GM21390 (cell line): ENCODE data around the gene CSAD.

Experiments used
- ATAC-seq: cut with Tn5 transposase; IDR thresholded peaks from one replicate; pipeline ENCODE4 v1.9.1; 2021; ENCODE audit not compliant: unreplicated experiment

Gene CSAD, protein sequence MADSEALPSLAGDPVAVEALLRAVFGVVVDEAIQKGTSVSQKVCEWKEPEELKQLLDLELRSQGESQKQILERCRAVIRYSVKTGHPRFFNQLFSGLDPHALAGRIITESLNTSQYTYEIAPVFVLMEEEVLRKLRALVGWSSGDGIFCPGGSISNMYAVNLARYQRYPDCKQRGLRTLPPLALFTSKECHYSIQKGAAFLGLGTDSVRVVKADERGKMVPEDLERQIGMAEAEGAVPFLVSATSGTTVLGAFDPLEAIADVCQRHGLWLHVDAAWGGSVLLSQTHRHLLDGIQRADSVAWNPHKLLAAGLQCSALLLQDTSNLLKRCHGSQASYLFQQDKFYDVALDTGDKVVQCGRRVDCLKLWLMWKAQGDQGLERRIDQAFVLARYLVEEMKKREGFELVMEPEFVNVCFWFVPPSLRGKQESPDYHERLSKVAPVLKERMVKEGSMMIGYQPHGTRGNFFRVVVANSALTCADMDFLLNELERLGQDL

DNA sequence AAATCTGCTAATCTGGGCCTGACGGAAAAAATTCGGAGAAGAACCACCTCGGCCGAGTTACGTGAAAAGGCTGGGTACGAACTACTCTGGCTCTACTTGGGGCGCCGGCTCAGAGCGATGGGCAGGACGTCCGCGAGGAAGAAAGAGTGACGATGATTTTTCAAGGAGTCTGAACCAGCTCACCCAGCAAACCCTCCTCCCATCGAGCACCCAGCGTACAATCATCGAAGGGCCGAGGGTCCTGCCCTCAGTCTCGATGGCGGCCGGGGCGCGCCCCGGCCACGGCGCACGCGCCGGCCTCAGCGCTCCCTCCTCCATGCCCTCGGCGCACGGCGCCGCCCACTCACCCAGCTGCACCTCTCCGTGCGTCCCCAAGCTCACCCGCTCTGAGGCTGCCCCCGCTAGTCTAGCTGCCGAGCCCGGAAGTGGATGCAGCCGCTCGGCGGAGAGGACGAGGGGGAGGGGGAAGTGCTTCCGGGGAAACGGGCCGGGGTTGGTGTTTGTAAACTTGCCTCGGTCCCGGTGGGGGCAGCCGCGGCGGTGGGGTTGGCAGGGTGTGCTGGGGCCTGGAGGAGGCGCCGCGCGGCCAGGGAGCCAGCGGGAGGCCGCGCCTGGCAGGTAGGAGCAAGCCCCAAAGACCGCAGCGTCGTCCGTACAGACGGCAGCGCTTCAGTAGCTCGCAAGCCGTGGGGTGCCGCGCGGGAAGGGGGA lies at the start of gene CSAD, which contains the start of gene ZNF740:
Gene CSAD (minus strand): TSS at position 706 of the 711 bp plus-strand sequence. CDS start 7,455 bp downstream, outside the sequence.
Gene ZNF740 (plus strand): TSS at position 503 of the 711 bp plus-strand sequence. CDS start 1,262 bp downstream, outside the sequence.
- ATAC-seq: peak; percentile 92

DNA sequence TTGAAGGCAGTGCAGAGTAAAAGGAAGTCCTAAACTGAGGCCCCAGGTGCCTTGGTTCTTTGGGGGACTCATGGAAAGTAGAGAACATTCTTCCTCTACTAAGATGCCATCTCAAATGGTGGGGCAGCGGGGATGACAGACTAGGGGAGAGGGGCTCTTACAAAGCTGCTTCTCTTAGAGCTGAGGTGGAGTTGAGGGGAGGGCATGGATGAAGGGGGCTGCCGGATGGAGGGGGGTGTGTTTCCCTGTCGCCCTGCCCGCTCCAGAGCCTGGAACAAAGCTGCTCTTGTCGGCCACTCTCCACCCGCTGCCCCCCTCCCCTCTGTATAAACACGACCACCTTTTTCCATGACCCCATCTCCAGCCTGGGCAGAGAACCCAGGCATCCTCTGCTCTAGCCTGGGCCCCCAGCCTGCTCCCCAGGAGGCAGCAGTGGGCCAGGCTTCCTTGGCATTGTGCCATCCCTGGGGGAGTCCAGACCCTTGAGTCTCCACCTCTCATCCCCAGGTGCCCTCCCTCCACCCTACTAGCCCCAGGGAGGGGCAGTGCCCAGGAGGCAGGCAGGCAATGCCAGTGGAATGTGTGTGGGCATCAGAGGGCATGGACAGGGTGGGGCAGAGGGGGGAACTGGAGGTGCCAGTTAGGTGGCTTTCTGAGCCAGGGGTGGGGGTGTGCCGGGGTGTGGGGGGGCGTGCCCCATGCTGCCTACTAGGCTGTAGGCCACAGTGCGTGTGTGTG lies 49.6 kb upstream of the CSAD start:
- no peak for ATAC-seq

DNA sequence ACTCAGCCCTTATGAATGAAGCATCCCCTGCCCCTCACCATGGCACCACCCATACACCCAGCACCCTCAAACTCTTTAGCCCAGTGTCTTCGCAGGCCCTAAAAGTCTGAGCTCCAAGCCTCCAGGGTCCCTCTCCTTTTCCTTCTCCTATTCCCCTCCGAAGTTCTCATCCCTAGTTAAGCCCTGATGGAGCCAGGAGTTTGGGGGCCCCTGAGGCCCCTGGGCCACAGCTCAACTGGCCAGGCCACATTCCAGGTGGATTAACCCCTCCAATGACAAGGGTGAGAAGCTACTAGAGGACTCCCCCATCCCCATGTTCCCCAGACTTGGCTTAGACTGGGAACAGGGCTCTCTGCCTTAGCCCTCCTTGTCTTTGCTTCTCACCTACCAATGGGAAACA lies 48.7 kb upstream of the CSAD start:
- no peak for ATAC-seq

DNA sequence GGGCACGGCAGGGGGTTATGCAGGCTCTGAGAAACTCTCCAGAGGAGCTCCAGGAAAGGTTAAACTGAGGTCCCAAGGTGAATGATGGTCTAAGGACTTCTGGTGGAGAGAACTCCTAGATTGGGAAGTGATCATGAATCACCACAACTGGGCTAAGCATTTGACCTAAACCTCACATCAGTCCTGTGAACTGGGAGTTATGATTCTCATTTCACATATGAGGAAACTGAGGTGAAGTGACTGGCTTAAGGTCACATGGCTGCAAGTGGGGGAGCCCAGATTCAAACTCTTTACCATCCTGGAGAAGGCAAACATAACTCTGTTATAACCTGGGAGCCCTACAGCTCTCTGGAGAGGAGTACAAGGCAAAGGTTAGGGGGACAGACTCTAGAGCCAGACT lies 47.1 kb upstream of the CSAD start:
- no peak for ATAC-seq

DNA sequence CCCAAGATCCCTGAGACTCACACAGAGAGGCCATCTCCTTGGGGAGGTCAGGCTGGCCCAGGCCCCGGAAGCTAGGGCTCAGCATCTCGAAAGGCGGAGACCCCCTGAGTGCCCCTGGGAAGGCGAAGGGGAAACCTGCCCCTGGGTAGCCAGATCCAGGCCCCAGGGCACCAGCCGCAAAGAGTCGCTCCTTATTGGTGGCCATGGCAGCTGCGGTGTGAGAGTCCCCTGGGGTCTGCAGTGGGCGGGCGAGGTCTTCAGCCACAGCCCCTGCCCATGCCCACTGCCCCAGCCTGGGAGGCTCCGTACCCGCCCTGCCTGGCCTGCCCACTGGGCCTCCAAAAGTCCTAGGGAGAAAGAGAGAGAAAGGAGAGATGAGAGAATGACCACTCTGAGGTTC lies 46.6 kb upstream of the CSAD start:
- ATAC-seq: no peak

DNA sequence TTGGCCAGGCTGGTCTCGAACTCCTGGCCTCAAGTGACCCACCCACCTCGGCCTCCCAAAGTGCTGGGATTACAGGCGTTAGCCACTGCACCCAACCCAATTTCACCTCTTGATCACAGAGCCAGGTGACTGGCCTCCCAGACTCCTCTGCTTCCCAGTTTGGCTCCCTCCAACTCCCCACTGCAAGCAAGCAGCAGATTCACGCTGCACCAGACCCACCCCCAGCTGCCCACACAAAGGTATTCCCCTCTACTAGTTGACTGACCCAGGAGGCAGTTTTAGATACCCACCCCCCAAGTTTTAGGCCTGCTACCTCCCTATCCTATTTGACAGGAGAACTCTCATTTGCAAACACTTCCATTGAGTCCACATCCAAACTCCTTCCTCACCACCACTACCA lies 46.1 kb upstream of the CSAD start:
- ATAC-seq: no peak

DNA sequence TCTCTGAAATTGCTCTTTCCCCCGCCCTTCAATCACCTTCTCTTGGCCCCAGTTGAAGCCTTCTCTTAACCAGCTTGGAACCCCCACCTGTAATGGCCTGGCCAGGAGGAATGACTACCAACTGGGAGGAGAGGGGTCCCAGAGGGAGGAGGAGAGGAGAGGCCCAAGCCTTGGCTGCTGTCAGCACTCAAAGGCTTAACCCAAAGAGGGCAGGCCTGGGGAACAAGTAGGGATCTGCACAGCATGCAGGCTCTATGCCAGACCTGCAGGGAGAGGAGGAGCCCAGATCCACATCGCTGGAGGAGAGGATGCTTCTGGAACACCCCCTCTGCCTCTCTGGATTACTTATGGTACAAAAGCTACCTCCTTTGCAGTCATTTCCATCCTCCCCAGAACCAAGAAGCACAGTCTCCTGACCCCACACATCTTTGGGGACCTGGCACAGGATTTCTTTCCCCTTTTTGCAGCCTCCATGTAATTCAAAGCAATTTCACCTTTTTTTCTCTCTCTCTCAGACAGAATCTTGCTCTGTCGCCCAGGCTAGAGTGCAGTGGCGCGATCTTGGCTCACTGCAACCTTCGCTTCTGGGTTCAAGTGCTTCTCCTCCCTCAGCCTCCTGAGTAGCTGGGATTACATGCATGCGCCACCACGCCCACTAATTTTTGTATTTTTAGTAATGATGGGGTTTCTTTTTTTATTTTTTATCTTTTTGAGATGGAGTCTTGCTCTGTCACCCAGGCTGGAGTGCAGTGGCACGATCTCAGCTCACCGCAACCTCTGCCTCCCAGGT lies 45.1 kb upstream of the CSAD start:
- ATAC-seq: no peak

DNA sequence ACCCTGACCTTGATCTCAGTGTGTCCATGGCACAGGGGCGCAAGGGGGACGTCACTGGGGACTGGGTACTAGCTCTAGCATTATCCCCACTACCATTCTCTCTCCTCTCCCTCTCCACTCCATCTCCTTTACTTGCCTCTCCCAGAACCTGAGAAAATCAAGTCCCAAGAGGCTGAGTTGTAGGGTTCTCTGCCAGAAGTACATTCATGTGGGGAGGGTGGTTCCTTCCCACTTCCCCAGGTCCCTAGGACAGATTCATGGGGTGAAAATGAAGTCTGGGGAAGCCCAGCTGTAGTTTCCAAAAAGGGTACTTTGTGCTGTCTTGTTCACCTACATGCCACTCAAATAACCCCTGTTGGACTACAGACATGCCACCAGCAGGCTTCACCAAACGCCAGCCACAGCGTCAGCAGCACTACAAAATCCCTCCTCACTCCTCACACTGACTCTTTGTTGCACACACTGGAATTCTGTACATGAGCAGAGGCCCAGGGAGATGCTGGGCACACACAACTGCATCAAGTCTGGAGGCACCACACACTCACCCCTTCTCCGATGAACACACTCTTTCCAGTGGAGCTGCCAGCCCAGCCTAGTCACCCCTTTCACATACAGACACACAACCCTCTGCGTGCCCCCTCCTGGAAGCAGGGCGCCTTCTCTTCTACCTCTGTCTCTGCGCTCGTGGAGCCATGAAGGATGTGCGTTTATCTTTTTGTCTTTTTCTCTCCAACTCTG lies 44.3 kb upstream of the CSAD start:
- ATAC-seq: no peak

DNA sequence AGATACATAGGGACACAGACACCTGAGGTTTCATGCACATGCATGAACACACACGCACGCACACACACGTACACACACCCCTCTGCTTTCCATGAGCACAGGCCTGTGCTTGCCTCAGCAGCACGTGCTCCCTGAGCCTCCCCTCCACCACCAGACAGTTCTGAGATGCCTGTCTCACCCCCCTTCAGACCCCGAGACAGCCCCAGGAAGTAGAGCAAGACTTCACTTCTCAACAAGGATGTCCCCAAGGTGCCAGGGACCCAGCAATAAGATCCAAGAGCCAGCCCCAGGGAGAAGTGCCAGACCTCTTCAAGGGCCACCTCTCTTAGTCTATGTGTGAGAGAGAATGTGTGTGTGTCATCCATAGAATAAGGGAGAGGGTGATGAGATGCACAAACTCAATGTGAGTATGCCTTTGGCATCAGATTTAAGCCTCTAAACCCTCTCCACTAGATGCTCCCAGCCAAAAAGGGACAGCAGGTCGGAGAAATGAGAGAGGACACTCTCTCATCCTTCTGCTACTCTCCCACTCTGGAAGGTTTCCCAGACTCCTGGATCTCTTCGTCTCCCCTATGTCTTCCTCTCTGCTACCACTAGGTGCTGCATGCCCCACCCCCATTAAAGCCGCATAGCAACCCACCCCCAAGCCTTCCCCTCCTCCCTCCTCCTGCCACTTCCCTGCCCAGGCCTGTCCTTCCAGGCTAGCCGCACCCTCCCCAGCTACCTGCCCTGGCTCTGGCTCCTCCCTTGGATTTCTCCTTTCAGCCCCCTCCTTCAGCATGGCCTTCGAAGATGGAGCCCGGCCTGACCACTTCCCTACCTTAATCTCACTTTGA lies 43.6 kb upstream of the CSAD start:
- no peak for ATAC-seq

DNA sequence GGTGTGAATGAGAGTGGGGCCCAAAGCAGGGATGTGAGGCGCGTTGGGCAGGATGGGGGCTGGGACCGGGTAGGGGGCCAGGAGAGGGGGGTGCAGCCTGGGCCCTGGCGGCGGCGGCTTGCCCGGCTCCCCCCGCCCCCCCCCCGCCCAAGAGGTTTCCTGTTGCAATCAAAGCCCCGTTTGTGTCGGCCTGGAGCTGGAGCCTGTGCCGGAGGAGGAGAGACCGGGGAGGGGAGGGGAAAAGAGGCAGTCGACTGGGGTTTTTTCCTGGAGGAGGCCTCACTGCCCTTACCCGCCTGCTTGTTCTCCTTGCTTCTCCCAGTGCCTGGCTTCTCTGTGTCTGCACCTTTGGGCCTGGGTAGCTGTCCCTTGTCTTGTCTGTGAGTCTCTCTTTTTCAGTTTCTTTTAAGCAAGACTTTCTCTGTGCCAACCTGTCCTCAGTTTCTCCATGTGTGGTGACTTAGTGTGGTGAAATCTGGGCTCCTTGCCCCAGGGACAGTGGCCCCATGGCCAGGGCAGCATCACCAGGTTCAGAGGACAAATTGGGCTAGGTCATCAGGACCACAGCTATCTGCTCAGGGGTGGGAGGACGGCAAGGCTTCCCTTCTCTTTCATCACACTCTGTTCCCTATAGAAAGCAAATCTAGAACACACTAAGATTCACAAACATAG lies 42.8 kb upstream of the CSAD start:
- no peak for ATAC-seq

DNA sequence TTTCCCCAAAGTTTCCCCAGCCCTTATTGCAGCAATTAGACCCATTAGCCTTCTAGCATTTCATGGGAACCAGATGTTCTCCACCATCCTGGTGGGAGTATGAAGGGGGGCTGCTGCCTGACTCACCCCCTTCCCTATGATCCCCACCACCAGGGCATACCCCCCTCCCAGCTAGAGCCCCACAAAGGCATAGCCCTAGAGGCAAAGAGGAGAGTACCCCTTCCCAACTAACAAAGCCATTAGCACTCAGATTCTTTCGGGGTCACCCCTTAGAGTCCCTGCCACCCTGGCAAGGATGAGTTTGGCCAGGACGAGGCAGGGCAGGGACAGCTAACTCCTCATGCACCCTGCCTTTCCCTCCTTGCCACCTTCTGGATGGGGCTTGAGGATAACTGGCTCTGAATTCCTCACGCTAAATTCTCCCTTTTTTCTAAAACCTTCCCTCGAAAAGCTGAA lies 42.1 kb upstream of the CSAD start:
- ATAC-seq: no peak

DNA sequence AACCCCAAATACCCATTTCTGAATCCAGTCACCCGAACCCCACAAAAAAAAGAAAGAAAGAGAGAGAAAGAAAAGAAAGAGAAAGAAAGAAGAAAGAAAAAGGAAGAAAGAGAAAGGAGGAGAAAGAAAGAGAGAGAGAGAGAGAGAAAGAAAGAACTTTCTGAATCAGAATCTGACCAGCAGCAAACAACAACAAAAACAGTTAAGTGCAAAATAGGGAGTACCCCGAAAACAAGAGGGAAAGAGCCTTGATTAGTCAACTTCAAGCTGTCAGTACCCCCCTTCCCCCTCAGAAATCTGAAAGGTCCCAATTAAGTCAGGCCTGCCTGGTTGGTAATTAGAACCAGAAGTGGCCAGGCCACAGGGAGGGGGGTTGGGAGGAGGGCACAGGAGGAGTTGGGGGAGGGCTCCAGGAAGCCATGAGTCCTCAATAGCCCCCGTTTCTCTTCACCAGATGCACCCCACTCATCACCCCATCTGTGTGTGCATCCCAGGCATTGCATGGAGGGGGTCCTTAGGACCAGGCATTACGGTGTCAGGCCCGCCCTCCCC lies 41.5 kb upstream of the CSAD start:
- no peak for ATAC-seq

DNA sequence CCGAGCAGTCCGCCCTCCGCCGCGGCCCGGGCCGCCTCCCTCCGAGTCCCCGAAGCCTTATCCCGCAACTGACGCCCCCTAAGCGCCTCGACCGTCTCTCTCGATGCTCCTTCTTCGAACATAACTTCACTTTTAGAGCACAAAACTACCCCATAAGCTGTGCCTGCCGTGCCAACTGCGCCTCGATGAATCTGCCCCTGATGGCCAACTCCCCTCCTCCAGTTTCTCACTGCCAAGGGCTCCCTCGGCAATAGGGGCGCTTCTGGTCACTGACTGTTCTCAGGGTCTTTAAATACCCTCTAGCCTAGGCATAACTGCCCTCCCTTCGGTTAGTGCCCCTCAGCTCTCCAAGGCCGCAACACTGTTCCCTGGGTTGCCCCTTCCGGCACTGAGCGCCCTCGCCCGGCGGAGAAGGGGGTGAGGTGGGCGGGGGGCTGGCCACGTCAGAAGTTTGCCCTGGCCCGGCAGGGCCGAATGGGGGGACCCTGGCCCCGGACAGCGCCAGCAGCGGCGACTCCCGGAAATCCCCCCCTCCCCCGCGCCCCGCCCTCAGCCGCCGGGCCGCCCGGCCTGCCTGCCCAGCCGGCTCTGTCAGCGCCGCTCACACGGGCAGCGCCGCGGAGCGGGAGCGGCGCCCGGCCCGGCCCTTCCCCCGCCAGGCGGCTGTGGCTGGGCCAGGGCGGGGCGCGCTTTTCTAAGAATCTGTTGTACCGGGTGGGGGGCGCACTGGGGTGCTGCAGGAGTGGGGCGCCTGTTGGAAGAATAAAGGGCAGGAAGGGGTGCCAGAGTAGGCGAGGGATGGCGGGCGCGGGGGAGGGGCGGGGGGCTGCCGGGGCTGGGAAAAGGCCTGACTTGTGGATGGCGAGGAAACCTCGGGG lies 40.7 kb upstream of the CSAD start:
- ATAC-seq: peak; percentile 25

DNA sequence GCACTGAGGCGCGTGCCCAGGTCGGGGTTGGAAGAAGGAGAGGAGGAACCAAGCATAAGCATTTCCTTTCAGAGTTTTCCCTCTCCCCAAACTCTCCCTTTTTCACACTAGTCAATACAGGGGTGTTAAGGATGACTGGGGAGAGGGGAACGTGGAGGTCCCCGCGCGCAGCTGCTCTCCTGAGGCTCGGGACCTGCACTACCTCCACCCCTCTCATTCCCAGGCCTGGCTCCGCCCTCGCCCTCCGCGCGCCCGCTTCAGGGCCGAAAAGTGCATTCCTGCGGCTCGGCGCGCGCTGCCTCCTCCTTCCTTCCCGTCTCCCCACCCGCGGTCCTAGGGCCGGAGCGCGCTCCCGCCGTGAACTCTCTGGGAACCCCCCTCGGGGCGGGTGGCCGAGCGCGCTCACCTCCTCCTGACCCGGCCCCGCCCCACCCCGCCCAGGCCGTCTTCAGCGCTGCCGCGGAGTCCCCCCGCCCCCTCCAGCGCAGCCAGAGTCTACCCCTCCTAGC lies 40.0 kb upstream of the CSAD start:
- peak; percentile 43 for ATAC-seq

DNA sequence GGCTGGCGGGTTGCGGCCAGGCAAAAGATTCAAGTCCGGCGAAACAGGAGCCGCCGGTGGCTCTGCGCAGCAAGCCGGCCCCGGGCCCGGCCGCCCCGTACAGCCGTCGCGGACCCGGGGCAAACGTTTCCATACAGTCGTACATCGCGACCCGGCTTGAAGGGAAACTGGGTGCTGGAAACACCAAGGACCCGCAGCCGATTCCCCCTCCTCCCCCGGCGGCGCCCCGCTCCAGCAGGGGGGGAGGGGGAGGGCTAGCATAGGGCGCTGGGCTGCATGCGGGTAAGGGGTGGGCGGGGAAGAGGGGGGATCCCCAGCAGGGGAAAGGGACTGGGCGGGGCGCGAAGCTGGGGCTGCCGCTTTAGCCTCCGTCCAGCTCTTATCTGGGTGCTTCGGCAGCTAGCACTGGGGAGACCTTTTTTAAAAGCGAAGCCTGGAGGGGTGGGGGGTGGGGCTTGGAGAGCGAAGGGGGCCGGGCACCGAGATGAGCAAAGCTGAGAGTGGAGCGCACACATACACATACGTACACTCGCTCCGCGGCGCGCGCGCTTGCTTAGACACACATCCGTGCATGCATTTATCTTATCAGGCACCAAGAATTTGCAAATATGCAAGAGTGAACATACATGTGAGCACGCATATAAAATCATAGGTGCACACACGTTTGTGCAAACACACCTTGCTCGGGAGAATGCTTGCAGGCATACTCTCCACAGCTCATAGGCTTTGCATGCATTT lies 39.4 kb upstream of the CSAD start:
- peak; percentile 36 for ATAC-seq

DNA sequence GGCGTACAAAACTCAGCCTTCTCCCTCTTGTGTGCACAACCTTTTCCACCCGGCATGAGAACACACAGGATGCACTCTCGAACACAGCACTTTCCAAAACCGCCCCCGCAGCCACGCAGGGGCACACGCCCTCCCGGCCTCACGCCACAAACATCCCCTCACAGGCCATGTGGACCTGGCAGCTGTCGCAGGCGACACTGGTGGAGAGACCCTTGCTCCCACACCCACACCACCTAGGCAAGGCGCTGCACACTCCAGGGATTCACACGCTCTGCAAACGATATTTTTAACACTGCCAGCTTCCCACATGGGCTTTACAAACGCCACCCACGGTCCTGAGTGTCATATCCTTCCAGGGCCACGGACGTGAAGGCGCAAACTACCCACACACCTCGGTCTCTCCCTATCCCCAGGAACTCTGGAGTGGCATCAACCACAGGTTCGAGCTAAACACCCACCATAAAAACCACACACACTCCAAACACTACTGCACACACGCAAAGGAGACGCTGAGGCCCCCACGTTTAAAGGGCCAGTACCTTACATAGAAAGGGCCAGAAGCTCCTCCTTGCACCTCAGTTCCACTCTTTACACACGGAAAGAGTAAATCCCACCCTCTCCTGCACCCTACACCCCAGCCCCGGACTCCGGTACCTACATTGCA lies 38.7 kb upstream of the CSAD start:
- ATAC-seq: no peak
